HG02884 (cell line): ENCODE data around the gene SNPH.

ENCODE experiments used
- ATAC-seq: cut with Tn5 transposase; IDR thresholded peaks from one replicate; pipeline ENCODE4 v1.9.1; 2021; ENCODE audit warnings: mild to moderate bottlenecking, moderate library complexity; ENCODE audit not compliant: unreplicated experiment

SNPH gene

DNA sequence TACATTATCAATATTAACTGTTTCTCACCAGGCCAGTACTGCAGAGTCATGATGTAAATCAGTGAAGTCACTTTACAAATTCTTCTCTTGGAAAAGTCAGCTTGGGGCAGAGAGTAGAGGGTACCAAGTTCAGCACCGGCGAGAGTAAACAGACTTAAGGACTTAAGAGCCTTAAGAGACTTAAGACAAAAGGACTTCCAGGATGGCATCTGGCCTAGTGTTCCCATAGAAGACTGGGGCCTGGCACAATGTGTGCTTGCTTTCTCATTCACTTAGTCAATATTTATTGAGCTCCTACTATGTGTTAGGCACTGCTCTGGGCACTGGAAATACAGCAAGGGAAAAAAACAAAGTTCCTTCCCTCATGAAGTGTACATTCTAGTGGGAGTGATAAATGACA, 1.4 kb upstream of the SNPH start:
- no peak for ATAC-seq

DNA sequence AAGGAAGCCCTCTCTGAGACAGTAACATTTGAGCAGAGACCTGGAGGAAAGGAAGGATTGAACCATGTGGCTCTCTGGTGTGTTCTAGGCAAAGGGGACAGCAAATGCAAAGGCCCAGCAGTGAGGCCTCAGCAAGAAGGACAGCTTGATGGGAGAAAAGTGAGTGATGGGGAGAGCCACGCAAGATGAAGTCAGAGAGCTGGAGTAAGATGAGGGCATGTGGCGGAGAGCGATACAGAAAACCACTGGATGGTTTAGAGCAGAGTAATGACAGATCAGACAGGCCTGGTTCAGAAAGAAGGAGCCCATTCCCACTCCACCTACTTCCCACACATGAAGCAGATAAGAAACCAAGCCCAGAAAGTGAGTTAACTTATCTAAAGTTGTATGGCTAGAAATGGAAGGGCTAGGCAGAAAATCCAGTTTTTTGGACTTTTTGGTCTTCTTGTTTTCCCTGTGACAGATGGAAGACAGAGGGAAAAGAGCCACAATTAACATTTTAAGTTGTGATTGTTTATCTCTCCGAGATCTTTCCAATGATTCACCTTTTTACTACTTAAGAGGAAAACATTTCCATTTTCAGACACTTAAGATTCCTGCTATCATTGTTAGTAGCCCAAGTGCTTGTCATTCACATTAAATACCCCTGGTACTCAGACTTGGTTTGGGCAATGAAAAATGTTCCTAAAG, 723 bp upstream of the SNPH start:
- ATAC-seq = no peak

DNA sequence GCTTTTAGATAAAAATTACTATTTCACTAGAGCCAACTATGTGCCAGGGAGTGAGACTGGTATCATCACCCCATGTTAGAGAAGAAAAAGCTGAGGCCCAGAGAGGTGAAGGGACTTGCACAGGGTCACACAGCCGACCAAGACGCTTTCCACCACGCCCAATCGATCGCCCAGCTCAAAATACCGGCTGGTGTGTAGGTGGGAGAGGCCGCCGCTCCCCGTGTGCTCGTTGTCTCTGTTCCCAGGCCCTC, 253 bp upstream of the SNPH start:
- no peak for ATAC-seq

DNA sequence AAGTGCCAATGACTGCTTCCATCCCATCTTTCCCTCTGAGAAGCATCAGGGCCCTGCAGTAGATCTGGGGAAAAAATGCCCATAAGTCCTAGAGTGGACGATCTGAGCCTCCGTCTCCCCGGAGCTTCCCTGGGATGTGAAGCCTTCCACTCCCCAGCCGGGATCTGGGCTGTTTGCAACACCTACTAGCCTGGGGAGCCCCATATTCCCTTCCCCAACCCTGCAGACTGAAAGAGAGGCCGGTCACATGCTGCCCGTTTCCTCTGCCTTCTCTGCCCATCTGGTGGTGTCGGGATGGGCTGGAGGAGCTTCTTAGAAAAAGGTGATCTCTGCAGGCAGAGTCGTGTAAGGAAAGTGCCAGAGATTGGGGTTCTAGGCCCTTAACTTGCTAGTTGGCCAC, 1.1 kb downstream of the SNPH start:
- no peak for ATAC-seq

DNA sequence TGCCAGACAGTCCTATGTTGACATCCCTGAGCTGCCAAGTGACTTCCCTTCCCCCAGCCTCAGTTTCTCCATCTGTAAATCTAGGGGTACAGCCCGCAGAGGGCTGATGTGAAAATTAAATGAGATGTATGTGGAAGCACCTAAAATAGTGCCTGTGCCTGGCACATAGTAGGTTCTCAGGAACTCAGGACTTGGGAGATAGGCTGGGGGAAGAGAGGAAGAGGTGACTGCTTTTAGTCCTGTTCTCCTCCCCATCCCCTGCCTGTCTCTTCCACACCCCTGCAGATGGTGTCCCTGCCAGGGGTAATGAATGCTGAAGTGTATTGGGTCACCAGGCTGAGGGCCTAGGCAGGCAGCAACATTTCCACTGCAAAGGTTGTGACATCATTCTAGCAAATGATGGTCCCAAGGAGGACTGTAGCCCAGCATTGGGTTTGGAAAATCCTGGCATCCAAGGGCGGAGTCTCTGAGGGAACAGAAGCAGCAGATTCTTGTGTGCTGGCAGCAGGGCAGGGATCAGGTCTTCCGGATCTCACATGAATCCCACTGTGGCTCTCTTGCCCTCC, 1.8 kb downstream of the SNPH start:
- ATAC-seq = no peak

DNA sequence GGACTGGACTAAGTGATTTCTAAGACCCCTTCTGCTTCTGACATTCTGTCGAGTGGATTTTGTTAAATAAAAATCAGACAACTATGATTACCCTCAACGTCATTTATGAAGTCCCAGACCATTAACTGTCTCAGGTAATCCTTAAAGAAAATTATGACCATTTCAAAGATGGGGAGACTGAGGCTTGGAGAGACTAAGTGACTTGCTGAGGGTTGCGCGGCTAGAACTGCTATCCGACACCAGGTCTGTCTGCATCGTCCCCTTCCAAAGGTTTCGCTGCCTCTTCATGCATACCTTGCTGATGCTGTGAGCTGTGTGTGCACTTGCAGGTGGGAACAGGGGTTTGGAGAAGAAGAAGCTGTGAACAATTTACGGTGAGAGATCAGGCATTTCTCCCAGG, 3.1 kb downstream of the SNPH start:
- no peak for ATAC-seq

DNA sequence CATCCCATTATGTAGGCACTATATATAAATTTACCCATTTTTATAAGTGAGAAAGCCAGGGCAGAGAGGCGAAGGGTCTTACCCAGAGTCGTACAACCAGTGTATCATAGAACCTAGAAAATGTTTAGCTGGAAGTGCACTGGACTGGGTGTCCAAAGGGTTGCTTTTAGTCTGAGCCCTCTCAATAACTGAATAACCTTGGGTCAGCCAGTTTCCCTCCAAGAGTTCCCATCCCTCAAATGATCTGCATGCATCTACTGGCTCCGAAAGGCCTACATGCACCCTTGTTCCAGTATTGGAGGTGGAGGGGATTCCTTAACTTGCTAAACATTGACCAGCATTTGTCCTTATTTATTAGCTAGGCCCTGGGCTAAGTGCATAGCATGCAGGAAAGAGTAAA, 3.8 kb downstream of the SNPH start:
- no peak for ATAC-seq

DNA sequence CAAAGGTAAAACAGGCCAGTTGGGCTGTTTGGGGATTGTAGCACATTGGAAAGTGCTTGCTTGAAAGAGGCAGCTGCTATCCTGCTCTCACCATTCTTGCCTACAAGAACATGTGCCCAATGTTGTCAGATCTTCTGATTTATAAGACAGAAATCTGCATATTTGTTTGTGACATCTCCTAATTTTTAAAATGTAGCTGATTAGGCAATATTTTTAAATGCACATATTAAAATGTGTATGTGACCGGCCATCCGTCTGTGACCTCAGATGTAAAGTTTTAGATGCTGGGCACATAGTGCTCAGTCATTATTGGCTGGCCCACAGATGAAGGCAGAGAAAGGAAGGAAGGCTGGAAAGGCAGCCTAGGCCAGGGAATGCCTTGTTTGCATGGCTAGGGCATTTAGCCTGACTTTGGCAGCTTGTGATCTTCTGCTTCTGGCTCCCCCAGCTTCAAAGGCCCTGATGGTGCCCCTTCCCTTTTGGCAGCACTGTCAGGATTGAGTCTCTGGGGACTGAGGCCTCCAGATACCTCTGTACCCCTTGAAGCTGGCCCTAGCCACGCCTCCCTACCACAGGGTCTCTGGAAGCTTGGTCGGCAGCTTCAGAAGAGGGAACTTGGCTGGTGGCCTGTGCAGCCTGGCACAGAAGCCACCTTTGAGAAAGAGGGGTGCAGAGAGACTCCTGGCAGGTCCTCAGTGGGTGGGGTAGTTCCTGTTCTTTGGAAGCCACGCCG, 6.4 kb downstream of the SNPH start:
- ATAC-seq = no peak

DNA sequence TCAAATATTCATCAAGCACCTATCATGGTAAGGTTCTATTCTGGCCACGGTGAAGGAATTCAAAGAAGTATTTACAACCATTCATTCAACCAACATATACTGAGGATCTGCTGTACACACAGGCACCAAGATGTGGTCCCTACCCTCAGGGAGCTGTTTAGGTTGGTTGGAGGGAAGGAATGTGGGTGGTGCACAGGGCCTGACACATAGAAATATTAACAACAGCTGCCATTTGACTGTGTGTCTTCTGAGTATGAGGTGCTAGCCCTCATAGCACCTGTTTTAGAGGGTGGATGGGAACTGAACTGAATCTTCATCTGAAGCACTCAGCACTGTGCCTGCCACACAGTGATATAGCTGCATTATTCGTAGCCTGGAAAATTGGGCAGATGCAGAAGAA, 7.3 kb downstream of the SNPH start:
- no peak for ATAC-seq

DNA sequence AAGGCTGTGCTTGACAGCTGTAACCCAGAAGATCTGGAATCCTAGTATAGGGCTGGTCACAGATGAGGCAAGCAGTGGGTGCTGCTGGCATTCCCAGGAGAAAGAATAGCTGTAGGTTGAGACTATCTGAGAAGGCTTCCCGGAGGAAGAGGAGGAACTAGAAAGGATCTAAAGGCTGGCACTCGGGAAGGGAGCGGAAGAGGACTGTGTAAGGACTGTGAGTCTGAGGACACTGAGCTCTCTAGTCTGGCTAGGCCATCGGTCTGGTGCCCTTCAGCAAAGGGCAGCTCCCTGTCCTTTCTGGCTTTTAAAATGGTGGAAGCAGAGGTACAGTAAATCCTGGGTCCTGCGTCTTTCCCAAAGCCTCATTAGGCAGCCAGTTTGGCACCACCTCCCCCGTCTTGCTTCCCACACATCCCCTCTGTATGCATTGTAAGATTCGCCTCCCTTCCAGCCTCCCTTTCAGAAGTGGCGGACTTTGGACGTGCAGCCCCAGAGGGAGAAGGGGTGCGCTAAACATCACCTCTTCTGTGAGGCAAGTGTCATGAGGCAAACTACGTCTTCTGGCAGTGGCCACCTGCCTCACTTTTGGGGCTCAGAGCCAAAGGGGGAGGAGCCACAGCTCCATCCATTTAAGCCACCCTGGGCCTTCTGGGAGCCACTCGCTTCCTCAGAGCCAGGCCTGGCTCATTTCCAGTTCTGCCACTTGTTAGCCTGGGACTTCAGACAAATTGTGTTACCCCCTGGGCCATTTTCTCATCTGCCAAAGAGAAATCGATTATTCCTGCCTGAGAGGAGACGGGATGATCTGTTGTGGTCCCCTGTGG, 8.6 kb downstream of the SNPH start:
- no peak for ATAC-seq

DNA sequence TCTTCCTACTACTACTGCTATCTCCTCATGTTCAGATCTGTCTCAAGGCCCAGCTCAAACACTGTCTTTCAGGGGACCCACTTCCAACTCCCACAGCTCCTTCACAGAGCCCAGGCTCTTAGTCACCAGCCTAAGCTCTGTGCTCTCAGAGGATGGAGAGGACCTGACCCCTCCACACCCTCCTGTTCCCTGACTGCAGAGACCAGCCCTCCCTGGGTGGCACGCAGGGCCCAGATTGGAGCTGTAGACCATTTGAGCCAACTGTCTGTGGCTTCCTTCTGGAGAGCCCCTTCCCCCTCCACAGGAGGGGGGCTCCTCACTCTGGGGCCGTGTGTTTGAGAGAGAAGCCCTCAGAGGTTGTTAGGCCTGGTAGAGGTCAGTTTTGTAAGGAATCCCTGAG, 9.8 kb downstream of the SNPH start:
- no peak for ATAC-seq

DNA sequence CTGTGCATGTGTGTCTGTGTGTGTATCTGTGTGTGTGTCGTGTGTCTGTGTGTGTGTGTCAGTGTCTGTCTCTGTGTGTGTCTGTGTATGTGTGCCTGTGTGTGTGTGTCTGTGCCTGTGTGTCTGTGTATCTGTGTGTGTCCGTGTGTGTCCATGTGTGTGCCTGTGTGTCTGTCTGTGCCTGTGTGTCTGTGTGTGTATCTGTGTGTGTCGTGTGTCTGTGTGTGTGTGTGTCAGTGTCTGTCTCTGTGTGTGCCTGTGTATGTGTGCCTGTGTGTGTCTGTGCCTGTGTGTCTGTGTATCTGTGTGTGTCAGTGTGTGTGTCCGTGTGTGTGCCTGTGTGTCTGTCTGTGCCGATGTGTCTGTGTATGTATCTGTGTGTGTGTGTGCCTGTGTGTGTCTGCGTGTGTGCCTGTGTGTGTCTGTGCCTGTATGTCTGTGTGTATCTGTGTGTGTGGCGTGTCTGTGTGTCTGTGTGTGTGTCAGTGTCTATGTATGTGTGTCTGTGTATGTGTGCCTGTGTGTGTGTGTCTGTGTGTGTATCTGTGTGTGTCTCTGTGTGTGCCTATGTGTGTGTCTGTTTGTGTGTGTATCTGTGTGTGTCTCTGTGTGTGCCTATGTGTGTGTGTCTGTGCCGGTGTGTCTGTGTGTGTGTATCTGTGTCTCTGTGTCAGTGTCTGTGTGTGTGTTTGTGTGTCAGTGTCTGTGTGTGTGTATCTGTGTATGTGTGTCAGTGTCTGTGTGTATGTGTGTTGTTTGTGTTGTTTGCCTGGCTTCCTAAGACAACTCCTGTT, 11.6 kb downstream of the SNPH start:
- ATAC-seq = no peak

DNA sequence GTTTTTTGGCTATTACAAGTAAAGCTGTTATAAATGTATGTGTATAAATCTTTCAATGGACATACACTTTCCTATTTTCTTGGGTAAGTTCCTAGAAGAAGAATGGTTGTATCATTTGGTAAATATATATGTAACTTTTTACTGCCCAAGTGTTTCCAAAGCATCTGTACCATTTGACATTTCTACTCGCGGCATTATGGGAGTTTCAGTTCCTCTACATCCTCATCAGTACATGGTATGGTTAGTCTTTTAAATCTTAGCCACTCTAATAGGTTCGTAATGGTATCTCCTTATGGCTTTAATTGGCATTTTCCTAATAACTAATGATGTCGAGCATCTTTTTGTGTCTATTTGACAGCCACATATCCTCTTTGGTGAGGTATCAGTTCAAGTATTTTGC, 12.9 kb downstream of the SNPH start:
- no peak for ATAC-seq

DNA sequence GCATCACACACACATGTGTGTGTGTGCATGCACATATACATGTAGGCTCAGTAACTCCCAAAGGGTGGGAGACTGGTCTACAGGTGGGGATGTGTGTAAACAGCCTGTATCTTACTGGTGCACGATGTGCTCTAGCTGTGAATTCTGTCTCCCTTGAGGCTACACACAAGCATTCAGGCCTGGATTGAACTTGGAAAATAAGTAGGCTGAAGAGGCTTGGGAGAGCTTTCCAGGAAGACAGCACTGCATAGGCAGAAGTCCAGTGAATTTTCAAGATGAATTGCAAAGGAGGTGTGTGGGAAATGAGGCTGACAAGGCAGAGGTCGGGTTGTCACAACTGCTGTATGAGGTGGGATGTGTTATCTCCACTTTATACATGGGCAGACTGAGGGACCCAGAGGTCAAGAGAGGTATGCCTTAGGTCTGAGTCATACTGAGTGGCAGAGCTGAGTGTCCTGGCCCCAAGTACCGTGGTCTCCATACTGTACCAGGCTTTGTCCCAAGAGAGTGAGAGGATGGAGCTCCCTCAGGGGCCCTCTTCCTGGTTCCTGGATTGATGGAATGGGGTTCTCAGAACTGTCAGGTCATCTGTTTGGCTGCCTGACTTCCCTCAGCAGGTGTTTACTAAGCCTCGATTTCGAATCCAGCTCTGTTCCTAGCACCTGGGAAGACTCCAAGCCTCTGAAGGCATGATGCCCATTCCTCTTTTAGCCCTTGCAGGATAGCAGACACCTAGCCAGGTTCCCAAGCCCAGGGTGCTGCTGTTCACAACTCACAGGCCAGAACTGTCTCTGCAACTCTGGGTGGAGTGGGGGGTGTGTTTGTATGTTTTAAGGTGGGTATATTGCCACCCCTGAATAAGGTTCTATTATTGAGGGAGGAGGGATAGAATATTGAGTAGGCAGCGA, 14.4 kb downstream of the SNPH start:
- ATAC-seq = no peak

DNA sequence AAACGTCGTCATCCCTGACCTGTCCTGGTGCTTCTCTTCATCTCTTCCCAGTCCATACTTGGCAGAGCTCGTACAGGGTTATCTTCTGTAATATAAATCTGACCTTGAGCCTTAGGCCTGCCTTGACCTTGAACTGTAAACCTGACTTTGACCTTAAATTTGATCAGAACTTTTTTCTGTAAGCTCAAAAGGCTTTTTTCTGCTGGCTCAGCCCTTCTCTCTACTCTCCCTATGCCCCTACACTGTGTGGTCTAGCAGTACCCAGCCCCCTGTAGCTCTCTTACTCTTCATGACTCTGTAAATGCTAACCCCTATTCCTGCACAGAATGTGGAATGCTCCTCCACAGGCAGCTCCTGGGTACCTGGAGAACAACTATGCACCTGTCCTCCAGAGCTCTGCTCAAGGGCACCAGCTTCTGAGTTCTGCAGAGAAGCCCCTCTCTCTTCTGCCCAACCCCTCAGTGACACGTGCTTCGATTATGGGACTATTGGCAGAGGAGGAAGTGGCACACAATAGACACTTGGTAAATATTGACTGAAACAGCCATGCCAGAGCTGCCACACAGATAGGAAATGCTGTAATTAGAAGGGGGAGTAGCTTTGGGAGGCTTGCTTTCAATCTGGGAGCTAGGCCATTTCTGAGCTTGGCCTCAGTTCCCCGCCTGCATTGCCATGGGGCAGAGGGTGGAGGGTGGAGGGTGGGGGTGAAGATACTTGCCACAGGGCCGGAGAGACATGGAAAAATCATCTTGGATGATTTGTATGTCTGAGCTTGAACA, 15.4 kb downstream of the SNPH start:
- no peak for ATAC-seq

DNA sequence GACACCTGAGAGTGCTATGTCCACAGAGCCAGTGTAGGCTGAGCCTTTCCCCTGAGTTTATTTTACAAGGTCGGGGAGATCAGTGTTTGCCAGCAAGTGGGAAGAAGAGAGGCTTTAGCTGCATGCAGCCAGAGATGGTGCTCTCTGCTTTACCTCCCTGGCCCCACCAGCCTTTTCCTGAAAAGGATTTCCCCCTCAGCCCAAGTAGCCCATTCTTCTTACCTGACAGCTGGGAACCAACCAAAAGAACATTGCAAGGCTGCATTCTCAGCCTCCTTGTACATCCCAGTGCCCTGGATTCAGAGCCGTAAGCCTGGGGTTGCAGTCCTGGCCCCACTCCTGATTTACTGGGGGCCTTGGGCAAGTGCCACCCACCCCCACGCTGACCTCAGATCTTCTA, 16.9 kb downstream of the SNPH start:
- ATAC-seq = no peak

DNA sequence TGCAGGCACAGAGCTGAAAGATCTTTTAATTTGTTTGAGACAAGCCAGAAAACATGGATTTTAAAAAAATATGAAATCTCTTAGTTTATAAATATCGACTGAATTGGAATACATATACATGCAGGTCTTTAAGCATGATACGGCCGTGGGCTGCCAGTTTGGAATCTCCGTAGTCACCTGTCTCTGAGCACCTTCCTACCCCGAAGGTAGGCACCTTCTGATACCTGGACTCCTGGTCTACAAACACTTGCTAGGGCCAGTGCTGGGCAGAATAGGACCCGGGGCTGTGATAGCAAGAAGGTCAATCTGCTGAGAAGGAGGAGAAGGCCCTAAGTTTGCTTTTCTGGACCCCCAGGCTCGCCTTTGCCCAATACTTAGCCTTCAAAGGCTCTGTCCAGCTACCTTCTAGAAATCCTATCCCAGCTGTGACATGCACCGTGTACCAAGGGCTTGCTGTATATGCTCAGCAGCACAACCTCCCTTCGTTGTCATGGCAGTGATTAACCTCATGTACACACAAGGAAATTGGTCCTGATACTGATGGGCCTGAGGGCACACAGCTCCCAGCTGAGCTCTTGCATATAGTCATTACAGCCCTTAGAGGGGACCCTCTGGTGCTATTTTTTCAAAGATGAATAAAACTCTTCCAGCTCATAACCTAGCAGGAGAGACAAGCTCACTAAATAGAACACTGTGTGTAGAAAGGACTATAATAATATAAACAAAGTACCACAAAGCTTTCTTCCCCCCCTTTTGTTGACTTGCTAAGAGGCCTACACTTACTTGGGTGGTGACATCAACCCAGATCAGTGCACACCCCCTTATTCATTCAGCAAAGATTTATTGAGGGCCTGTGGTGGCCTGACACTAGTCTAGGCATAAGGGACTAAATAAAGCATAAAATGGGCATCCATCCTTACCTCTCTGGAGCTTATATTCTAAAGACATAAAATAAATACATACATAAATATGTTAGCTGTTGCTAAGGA, 17.7 kb downstream of the SNPH start:
- ATAC-seq = no peak
